ENCODE measurements around the gene SEC63.
"Not testable (repeated sequence)": the region's sequence is repeated elsewhere in the genome, so short reads cannot be mapped to it uniquely, and the experiment has no call there.

The SEC63 gene

DNA sequence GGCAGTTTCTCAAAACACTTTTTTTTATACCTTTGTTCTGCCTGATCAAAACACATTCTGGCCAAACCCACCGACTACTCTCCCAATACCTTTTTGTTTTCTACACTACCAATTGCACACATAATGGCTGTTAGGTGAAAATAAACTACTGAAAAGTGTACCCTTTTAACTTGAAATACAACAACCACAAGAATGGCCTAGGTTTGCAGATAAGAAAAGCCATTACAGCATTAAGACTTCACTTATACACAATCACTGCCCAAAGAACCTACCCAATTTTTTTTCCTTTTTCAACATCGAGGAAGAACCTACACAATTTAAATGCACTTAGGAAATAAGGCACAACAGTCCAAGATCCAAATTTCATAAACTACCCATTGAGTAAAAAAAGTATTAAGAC, 1.8 kb downstream of the SEC63 start:
- TF ChIP-seq, protein P1, sequence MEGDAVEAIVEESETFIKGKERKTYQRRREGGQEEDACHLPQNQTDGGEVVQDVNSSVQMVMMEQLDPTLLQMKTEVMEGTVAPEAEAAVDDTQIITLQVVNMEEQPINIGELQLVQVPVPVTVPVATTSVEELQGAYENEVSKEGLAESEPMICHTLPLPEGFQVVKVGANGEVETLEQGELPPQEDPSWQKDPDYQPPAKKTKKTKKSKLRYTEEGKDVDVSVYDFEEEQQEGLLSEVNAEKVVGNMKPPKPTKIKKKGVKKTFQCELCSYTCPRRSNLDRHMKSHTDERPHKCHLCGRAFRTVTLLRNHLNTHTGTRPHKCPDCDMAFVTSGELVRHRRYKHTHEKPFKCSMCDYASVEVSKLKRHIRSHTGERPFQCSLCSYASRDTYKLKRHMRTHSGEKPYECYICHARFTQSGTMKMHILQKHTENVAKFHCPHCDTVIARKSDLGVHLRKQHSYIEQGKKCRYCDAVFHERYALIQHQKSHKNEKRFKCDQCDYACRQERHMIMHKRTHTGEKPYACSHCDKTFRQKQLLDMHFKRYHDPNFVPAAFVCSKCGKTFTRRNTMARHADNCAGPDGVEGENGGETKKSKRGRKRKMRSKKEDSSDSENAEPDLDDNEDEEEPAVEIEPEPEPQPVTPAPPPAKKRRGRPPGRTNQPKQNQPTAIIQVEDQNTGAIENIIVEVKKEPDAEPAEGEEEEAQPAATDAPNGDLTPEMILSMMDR (conservative IDR thresholded peaks at IDR 0.05; ENCODE audit: low read depth, low read length) = no peak
- Histone ChIP-seq H3K27me3 (ENCODE audit: insufficient read depth, low read depth) (no peaks in the 10 kb centered on the region), H3K79me2 (ENCODE audit: insufficient read depth, low read depth) (peaks cover 55% of the 10 kb centered on the region), H3K9ac (peak overlapping the region; percentile 81; the same call in 1 of the 2 replicates), H3K4me2 (peak overlapping the region; percentile 93), H3K4me1 (ENCODE audit: low read depth, poor library complexity, severe bottlenecking) (peaks cover 8% of the 10 kb centered on the region), H4K20me1 (ENCODE audit: insufficient read depth) (no peaks in the 10 kb centered on the region), H3K27ac (peak overlapping the region; percentile 79; the same call in 1 of the 2 replicates), H2AFZ (ENCODE audit: low read depth) (no peak overlapping the region), H3K36me3 (ENCODE audit: insufficient read depth) (no peaks in the 10 kb centered on the region), H3K4me3 (IDR thresholded peaks at IDR 0.05; ENCODE audit: insufficient read depth, low read depth, low read length) (no peak overlapping the region)

DNA sequence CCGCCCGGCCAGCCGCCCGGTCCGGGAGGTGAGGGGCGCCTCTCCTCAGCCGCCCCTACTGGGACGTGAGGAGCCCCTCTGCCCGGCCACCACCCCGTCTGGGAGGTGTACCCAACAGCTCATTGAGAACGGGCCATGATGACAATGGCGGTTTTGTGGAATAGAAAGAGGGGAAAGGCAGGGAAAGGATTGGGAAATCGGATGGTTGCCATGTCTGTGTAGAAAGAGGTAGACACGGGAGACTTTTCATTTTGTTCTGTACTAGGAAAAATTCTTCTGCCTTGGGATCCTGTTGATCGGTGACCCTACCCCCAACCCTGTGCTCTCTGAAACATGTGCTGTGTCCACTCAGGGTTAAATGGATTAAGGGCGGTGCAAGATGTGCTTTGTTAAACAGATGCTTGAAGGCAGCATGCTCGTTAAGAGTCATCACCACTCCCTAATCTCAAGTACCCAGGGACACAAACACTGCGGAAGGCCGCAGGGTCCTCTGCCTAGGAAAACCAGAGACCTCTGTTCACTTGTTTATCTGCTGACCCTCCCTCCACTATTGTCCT, 4.1 kb downstream of the SEC63 start:
- H3K27me3 ChIP-seq (ENCODE audit: insufficient read depth, low read depth); H3K4me3 ChIP-seq (IDR thresholded peaks at IDR 0.05; ENCODE audit: insufficient read depth, low read depth, low read length); H3K9ac ChIP-seq; H3K27ac ChIP-seq; H2AFZ ChIP-seq (ENCODE audit: low read depth); H3K4me2 ChIP-seq; H3K4me1 ChIP-seq (ENCODE audit: low read depth, poor library complexity, severe bottlenecking); H3K36me3 ChIP-seq (ENCODE audit: insufficient read depth): not testable (repeated sequence)
- H3K79me2 ChIP-seq (ENCODE audit: insufficient read depth, low read depth) = peaks cover 77% of the 10 kb centered on the region
- H4K20me1 ChIP-seq (ENCODE audit: insufficient read depth) = peaks cover 15% of the 10 kb centered on the region

DNA sequence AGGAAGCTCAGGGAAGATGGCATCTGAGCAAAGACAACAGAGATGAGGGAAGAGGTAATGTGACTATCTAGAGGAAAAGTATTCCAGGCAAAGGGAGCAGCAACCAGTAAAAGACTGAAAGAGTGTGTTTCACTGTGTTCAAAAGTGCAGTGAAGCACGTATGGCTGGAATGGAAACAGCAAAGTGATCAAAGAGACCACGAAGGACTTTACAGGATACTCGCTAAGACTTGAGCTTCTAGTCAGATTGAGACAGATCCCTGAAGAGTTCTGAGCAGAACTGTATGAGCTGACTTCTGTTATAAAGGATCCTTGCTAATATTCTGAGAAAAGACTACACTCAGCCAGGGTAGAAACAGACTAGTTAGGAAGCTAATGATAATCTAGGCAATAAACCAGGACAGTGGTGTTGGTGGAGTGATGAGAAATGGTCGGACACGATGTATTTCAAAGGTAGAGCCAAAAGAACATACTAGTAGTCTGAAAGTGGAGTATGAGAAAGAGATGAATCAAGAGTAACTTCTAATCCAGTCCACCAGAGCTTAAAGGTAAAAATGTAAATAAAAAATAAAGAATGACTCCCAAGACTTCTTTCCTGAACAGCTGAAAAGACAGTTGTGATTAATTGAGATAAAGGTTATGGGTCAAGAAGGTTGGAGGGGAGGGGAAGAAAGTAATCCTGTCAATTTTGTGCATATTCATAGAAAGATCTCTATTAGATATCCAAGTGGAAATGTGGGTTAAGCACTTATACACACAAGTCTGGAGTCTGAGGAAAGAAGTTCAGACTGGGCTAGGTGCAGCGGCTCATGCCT, 14.2 kb downstream of the SEC63 start:
- H3K27ac ChIP-seq = no peak overlapping the region
- TF ChIP-seq, protein P1 (conservative IDR thresholded peaks at IDR 0.05; ENCODE audit: low read depth, low read length) = no peak
- H4K20me1 ChIP-seq (ENCODE audit: insufficient read depth) = peaks cover 7% of the 10 kb centered on the region; the same call in 1 of the 2 replicates
- H3K9ac ChIP-seq = no peak overlapping the region
- H3K4me1 ChIP-seq (ENCODE audit: low read depth, poor library complexity, severe bottlenecking) = no peaks in the 10 kb centered on the region
- H2AFZ ChIP-seq (ENCODE audit: low read depth) = no peak overlapping the region
- H3K4me3 ChIP-seq (IDR thresholded peaks at IDR 0.05; ENCODE audit: insufficient read depth, low read depth, low read length) = no peak overlapping the region
- H3K36me3 ChIP-seq (ENCODE audit: insufficient read depth) = no peaks in the 10 kb centered on the region
- H3K4me2 ChIP-seq = no peak overlapping the region
- H3K27me3 ChIP-seq (ENCODE audit: insufficient read depth, low read depth) = no peaks in the 10 kb centered on the region
- peaks cover 86% of the 10 kb centered on the region for H3K79me2 ChIP-seq (ENCODE audit: insufficient read depth, low read depth)

DNA sequence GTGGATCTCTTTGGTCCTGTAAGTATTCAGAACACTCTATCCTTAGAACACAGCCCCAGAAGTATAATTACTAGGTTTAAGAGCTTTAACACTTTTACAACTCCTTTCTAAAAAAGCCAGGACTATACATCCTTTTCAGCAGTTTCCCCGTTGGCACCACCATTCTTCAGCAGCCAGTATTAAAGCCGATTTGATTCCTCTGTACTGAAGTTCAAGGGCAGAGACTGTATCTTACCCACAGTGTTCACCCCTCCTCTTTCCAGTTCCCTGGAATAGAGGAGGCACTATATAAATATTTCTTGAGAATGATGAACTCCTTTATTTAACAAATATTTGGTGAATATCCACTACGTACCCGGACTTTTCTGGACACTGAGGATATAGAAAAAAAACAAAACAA, 15.9 kb downstream of the SEC63 start:
- Histone ChIP-seq H3K4me2 (no peak overlapping the region), H3K36me3 (ENCODE audit: insufficient read depth) (no peaks in the 10 kb centered on the region), H3K79me2 (ENCODE audit: insufficient read depth, low read depth) (peaks cover 77% of the 10 kb centered on the region), H3K27ac (no peak overlapping the region), H3K9ac (no peak overlapping the region), H3K4me1 (ENCODE audit: low read depth, poor library complexity, severe bottlenecking) (no peaks in the 10 kb centered on the region), H4K20me1 (ENCODE audit: insufficient read depth) (0 out of 2 replicates have a peak, but pooled peaks cover 3% of the 10 kb centered on the region), H3K27me3 (ENCODE audit: insufficient read depth, low read depth) (no peaks in the 10 kb centered on the region), H2AFZ (ENCODE audit: low read depth) (no peak overlapping the region), H3K4me3 (IDR thresholded peaks at IDR 0.05; ENCODE audit: insufficient read depth, low read depth, low read length) (no peak overlapping the region)
- TF ChIP-seq, protein P1 (conservative IDR thresholded peaks at IDR 0.05; ENCODE audit: low read depth, low read length) = no peak

DNA sequence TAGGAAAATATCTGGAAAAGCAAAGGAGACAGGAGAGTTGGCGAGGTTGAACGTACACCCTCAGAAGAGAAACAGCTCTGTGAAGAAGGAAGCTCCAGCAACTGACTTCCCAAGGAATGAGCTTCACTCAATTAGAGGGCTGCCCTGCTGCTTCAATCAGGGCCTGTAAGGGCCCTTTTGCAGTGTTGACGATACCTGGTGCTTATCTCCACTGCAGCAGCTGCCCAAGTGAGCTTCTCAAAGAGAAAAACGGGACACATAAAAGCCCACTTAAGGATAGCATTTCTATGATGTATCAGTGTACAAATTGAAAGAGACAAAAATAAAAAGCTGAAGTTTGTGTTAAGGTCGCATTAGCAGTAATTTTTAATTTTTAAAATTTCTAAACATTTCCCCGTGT, 16.4 kb downstream of the SEC63 start:
- Histone ChIP-seq H3K27me3 (ENCODE audit: insufficient read depth, low read depth) (no peaks in the 10 kb centered on the region), H3K27ac (no peak overlapping the region), H2AFZ (ENCODE audit: low read depth) (no peak overlapping the region), H3K36me3 (ENCODE audit: insufficient read depth) (no peaks in the 10 kb centered on the region), H3K79me2 (ENCODE audit: insufficient read depth, low read depth) (peaks cover 72% of the 10 kb centered on the region), H4K20me1 (ENCODE audit: insufficient read depth) (0 out of 2 replicates have a peak, but pooled peaks cover 3% of the 10 kb centered on the region), H3K9ac (no peak overlapping the region), H3K4me1 (ENCODE audit: low read depth, poor library complexity, severe bottlenecking) (no peaks in the 10 kb centered on the region), H3K4me2 (no peak overlapping the region), H3K4me3 (IDR thresholded peaks at IDR 0.05; ENCODE audit: insufficient read depth, low read depth, low read length) (no peak overlapping the region)
- TF ChIP-seq, protein P1 (conservative IDR thresholded peaks at IDR 0.05; ENCODE audit: low read depth, low read length) = no peak
